ENCODE measurements around the gene ATXN10.

ATXN10 gene

GRCh38 chr22:45888221-45889092 lies 216.8 kb downstream of the ATXN10 start:
- TF ChIP-seq ZNF274 (IDR thresholded peaks at IDR 0.05; ENCODE audit: low read depth, low read length): no peak

GRCh38 chr22:45889093-45889538 lies 217.5 kb downstream of the ATXN10 start:
- no peak overlapping the region for H3K4me3 ChIP-seq (ENCODE audit: low read length)
- no peak for TF ChIP-seq ZNF274 (IDR thresholded peaks at IDR 0.05; ENCODE audit: low read depth, low read length)

More at GRCh38 chr22:45888221-45889092, 216.8 kb downstream of the ATXN10 start:
- H3K4me3 ChIP-seq (ENCODE audit: low read length): no peak overlapping the region

- TF ChIP-seq ZNF274 (IDR thresholded peaks at IDR 0.05; ENCODE audit: low read depth, low read length): no peak
These were observed 218.1 kb downstream of the ATXN10 start for GRCh38 chr22:45889539-45890350.

GRCh38 chr22:45890351-45890635 lies 218.7 kb downstream of the ATXN10 start:
- TF ChIP-seq ZNF274 (IDR thresholded peaks at IDR 0.05; ENCODE audit: low read depth, low read length): no peak
- no peak overlapping the region for H3K4me3 ChIP-seq (ENCODE audit: low read length)

More at GRCh38 chr22:45889539-45890350, 218.1 kb downstream of the ATXN10 start:
- no peak overlapping the region for H3K4me3 ChIP-seq (ENCODE audit: low read length)

- no peak overlapping the region for H3K4me3 ChIP-seq (ENCODE audit: low read length)
These were observed 219.4 kb downstream of the ATXN10 start for GRCh38 chr22:45891021-45891421.

GRCh38 chr22:45891471-45891995 lies 219.9 kb downstream of the ATXN10 start:
- no peak overlapping the region for H3K4me3 ChIP-seq (ENCODE audit: low read length)
- no peak for TF ChIP-seq ZNF274 (IDR thresholded peaks at IDR 0.05; ENCODE audit: low read depth, low read length)

More at GRCh38 chr22:45891021-45891421, 219.4 kb downstream of the ATXN10 start:
- no peak for TF ChIP-seq ZNF274 (IDR thresholded peaks at IDR 0.05; ENCODE audit: low read depth, low read length)

- TF ChIP-seq ZNF274 (IDR thresholded peaks at IDR 0.05; ENCODE audit: low read depth, low read length): no peak
- no peak overlapping the region for H3K4me3 ChIP-seq (ENCODE audit: low read length)
These were observed 220.5 kb downstream of the ATXN10 start for GRCh38 chr22:45891996-45892621.

GRCh38 chr22:45892681-45893461 lies 221.2 kb downstream of the ATXN10 start:
- no peak overlapping the region for H3K4me3 ChIP-seq (ENCODE audit: low read length)
- no peak for TF ChIP-seq ZNF274 (IDR thresholded peaks at IDR 0.05; ENCODE audit: low read depth, low read length)

- no peak for TF ChIP-seq ZNF274 (IDR thresholded peaks at IDR 0.05; ENCODE audit: low read depth, low read length)
- H3K4me3 ChIP-seq (ENCODE audit: low read length): no peak overlapping the region
These were observed 221.9 kb downstream of the ATXN10 start for GRCh38 chr22:45893516-45893915.

All from GM08714 (cell line).